Measurements from ENCODE around the gene HRAS. TPM values are rescaled to one million over a fixed set of nuclear protein-coding genes. Genes with fewer than 3 reads are reported as not detected.

The HRAS gene
- total RNA-seq, 1 donor from 2014 or later = 68.3 TPM

DNA sequence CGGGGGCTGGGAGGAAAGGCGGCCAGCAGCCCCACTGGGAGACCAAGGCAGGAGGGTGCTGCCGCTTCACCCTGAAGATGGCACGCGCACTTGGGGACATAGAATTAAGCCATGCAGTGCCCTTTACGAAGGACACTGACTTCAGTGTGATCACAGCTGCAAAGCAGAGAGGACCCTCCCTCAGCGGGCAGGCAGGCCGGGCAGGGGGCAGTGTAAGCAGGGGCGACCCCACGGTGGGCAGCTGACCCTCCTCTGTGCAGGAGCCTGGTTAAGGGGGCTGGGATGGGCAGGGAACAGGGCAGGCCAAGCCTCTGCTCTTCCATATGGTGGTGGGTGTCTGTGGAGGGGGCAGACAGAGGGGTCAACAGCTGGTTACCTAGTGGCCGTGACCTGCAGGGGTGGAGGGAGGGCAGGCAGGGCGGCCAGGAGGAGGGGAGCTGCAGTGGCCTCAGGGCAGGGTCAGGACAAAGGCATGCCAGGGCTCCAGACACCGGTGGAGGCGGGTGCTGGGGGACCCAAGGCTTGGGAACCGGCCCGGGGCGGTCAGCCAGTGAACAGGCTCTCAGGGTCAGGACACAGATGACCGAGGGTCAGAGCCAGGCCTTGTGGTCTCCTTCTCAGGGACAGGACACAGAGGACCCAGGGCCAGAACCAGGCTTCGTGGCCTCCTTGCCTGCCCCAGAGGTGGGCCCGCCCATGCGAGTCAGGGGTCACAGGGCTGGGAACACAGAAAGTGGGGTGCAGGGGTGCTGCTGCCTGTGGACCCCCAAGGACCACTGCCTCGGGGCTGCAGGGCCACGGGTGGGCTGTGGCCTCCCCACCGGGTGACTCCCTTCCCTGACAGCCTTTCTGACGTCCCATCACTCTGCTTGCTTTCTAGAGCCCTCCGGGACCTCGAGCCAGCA is 18.0 kb upstream of the HRAS start:
- no peaks in the 10 kb centered on the region for H3K9me3 Mint-ChIP-seq (ENCODE audit: unreplicated experiment)
- no peak for DNase-seq (ENCODE audit: extremely low spot score, unreplicated experiment)
- no peaks in the 10 kb centered on the region for H3K36me3 Mint-ChIP-seq (ENCODE audit: unreplicated experiment)
- peaks cover 15% of the 10 kb centered on the region for H3K27me3 Mint-ChIP-seq (ENCODE audit: unreplicated experiment)
- TF ChIP-seq, protein P1, sequence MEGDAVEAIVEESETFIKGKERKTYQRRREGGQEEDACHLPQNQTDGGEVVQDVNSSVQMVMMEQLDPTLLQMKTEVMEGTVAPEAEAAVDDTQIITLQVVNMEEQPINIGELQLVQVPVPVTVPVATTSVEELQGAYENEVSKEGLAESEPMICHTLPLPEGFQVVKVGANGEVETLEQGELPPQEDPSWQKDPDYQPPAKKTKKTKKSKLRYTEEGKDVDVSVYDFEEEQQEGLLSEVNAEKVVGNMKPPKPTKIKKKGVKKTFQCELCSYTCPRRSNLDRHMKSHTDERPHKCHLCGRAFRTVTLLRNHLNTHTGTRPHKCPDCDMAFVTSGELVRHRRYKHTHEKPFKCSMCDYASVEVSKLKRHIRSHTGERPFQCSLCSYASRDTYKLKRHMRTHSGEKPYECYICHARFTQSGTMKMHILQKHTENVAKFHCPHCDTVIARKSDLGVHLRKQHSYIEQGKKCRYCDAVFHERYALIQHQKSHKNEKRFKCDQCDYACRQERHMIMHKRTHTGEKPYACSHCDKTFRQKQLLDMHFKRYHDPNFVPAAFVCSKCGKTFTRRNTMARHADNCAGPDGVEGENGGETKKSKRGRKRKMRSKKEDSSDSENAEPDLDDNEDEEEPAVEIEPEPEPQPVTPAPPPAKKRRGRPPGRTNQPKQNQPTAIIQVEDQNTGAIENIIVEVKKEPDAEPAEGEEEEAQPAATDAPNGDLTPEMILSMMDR (IDR thresholded peaks at IDR 0.05) = no peak
- no peak overlapping the region for H3K4me3 Mint-ChIP-seq (ENCODE audit: unreplicated experiment)
- no peaks in the 10 kb centered on the region for H3K4me1 Mint-ChIP-seq (ENCODE audit: unreplicated experiment)
- no peak overlapping the region for H3K27ac Mint-ChIP-seq (ENCODE audit: unreplicated experiment)

DNA sequence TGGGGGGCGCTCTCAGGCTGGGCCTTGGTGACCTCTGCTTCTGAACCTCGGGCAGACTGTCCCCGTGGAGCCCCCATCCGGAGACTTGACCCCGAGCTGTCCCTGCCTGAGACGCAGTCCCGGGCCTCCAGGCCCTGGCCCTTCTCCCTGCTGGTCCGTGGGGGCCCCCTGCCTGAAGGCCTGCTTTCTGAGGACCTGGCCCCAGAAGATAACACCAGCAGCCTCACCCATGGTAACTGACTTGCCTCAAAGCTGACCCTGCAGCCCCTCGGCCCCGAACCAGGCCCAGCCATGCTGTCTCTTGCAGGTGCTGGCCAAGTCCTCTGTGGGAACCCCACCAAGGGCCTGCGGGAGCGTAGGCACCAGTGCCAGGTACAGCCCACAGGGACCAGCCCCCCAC is 16.2 kb upstream of the HRAS start:
- H3K27ac Mint-ChIP-seq (ENCODE audit: unreplicated experiment) = no peak overlapping the region
- H3K27me3 Mint-ChIP-seq (ENCODE audit: unreplicated experiment) = peaks cover 7% of the 10 kb centered on the region
- no peaks in the 10 kb centered on the region for H3K4me1 Mint-ChIP-seq (ENCODE audit: unreplicated experiment)
- no peak overlapping the region for H3K4me3 Mint-ChIP-seq (ENCODE audit: unreplicated experiment)
- no peaks in the 10 kb centered on the region for H3K9me3 Mint-ChIP-seq (ENCODE audit: unreplicated experiment)
- no peaks in the 10 kb centered on the region for H3K36me3 Mint-ChIP-seq (ENCODE audit: unreplicated experiment)
- TF ChIP-seq, protein P1 (IDR thresholded peaks at IDR 0.05) = no peak
- no peak for DNase-seq (ENCODE audit: extremely low spot score, unreplicated experiment)

DNA sequence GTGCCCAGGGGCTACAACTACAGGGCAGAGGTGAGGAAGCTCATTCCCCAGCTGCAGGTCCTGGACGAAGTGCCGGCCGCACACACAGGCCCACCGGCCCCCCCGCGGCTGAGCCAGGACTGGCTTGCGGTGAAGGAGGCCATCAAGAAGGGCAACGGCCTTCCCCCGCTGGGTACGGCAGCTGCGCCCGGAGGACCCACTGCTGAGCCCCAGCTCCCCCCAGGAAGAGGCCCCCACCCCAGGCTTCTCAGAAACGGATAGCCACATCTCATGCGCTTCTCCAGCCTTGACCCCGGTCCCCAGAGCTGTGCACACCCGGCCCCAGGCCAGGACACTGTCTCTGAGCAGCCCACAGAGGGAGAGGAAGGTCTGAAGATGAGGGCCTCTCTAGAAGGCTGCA is 15.8 kb upstream of the HRAS start:
- Mint-ChIP-seq H3K36me3 (ENCODE audit: unreplicated experiment) (no peaks in the 10 kb centered on the region), H3K4me3 (ENCODE audit: unreplicated experiment) (no peak overlapping the region), H3K27me3 (ENCODE audit: unreplicated experiment) (peaks cover 2% of the 10 kb centered on the region), H3K4me1 (ENCODE audit: unreplicated experiment) (no peaks in the 10 kb centered on the region), H3K9me3 (ENCODE audit: unreplicated experiment) (no peaks in the 10 kb centered on the region), H3K27ac (ENCODE audit: unreplicated experiment) (no peak overlapping the region)
- DNase-seq (ENCODE audit: extremely low spot score, unreplicated experiment) = no peak
- TF ChIP-seq, protein P1 (IDR thresholded peaks at IDR 0.05) = no peak

DNA sequence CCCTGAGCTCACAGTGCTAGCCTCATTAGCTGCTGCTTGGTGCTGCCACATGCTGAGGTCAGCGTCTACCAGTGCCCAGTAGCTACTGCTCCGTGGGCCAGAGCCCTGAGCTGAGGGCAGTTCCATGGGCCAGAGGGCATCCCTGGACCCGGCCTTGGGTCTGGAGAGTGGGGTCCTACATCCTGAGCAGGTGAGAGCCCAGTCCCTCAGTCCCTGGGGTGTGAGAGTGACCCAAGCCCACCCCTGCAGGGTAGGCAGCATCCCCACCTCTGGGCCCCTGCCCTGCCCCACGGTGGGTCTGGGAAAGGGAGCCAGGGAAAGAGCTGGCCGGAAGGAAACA is 15.3 kb upstream of the HRAS start:
- no peak overlapping the region for H3K27ac Mint-ChIP-seq (ENCODE audit: unreplicated experiment)
- TF ChIP-seq, protein P1 (IDR thresholded peaks at IDR 0.05) = no peak
- no peaks in the 10 kb centered on the region for H3K36me3 Mint-ChIP-seq (ENCODE audit: unreplicated experiment)
- H3K27me3 Mint-ChIP-seq (ENCODE audit: unreplicated experiment) = peaks cover 2% of the 10 kb centered on the region
- no peak overlapping the region for H3K4me3 Mint-ChIP-seq (ENCODE audit: unreplicated experiment)
- DNase-seq (ENCODE audit: extremely low spot score, unreplicated experiment) = no peak
- H3K9me3 Mint-ChIP-seq (ENCODE audit: unreplicated experiment) = no peaks in the 10 kb centered on the region
- H3K4me1 Mint-ChIP-seq (ENCODE audit: unreplicated experiment) = no peaks in the 10 kb centered on the region

DNA sequence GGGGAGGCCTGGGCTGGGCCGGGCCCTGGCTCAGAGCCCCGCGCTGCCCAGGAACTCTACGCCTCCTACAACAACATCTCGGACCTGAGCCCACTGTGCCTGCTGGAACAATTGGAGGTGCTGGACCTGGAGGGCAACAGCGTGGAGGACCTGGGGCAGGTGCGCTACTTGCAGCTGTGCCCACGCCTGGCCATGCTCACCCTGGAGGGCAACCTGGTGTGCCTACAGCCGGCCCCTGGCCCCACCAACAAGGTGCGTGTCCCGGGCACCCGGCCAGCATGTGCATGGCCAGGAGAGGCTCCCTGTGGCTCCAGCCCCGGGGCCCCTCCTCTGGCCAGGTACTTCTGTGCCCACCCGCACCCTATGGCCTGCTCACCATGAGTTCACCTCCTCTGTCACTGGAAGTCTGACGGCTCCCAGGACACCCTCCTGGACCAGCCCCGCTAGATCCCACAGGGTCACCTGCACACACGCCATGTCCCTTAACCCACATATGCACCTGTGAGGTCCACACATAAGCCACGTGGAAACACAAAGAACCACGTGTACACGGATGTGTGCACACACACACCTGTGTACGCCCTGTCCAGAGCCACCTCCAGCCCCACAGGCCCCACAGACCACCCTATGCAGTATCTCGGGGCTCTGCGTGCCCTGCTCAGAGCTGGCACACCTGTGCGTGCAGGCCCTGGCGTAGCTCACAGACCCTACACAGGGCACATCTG is 14.8 kb upstream of the HRAS start:
- no peak for DNase-seq (ENCODE audit: extremely low spot score, unreplicated experiment)
- H3K4me1 Mint-ChIP-seq (ENCODE audit: unreplicated experiment) = no peaks in the 10 kb centered on the region
- no peak overlapping the region for H3K4me3 Mint-ChIP-seq (ENCODE audit: unreplicated experiment)
- TF ChIP-seq, protein P1 (IDR thresholded peaks at IDR 0.05) = no peak
- H3K36me3 Mint-ChIP-seq (ENCODE audit: unreplicated experiment) = no peaks in the 10 kb centered on the region
- no peak overlapping the region for H3K27ac Mint-ChIP-seq (ENCODE audit: unreplicated experiment)
- peaks cover 2% of the 10 kb centered on the region for H3K27me3 Mint-ChIP-seq (ENCODE audit: unreplicated experiment)
- no peaks in the 10 kb centered on the region for H3K9me3 Mint-ChIP-seq (ENCODE audit: unreplicated experiment)
